Fibroblast of lung (primary cell): Measurements from ENCODE around the gene AOC3.

Experiments used
- EZH2 ChIP-seq: IDR thresholded peaks from 2 replicates; pipeline ENCODE4 v1.5.1; 2012; ENCODE audit warnings: low read length, control low read depth, mild to moderate bottlenecking; ENCODE audit errors: missing control alignments
- TF ChIP-seq, protein P1 (sequence below), 2 donors: IDR thresholded peaks in 1 of 2; conservative IDR thresholded peaks in 1 of 2; 1 replicate in 1 of 2; 2 replicates in 1 of 2; pipeline ENCODE4 v1.5.1; 2011 to 2012; ENCODE audit warnings: low read length in 2 of 2, control low read depth in 1 of 2, inconsistent platforms in 1 of 2, low read depth in 1 of 2, mild to moderate bottlenecking in 1 of 2

DNA sequence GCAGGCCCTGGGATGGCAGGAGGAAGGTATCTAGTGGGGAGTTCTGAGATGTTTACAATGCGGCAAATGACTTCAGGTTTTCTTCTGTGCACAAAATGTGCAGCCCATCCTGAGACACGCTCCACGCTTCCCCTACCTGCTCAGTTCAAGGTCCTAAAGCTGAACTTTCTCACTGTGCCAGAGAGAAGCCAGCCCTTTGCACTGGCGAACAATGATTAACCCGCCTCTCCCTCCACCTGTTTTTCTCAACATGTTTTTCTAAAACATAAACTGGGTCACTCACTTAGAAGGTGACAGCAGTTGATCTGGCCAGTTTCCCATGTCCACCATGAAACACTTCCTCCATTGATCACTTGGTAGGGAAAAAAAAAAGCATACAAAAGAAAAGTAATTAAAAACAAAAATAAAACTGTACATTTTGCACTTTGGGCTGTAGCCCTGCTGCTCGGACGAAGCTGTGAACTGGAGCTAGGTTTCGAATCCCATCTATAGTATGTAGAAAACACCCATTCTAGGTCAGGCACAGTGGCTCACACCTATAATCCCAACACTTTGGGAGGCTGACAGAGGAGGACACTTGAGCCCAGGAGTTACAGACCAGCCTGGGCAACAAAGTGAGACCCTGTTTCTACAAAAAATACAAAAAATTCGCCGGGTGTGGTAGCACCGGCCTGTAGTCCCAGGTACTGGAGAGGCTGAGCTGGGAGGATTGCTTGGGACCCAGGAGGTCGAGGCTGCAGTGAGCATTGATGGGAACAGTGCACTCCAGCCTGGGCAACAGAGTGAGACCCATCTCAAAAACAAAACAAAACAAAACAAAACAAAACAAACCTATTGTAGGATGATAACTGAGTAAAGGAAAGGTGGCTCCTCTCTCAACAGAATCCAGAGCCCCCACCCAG is 43.5 kb downstream of the AOC3 start:
- TF ChIP-seq, protein P1, sequence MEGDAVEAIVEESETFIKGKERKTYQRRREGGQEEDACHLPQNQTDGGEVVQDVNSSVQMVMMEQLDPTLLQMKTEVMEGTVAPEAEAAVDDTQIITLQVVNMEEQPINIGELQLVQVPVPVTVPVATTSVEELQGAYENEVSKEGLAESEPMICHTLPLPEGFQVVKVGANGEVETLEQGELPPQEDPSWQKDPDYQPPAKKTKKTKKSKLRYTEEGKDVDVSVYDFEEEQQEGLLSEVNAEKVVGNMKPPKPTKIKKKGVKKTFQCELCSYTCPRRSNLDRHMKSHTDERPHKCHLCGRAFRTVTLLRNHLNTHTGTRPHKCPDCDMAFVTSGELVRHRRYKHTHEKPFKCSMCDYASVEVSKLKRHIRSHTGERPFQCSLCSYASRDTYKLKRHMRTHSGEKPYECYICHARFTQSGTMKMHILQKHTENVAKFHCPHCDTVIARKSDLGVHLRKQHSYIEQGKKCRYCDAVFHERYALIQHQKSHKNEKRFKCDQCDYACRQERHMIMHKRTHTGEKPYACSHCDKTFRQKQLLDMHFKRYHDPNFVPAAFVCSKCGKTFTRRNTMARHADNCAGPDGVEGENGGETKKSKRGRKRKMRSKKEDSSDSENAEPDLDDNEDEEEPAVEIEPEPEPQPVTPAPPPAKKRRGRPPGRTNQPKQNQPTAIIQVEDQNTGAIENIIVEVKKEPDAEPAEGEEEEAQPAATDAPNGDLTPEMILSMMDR (conservative IDR thresholded peaks at IDR 0.05 in 1 of 2, IDR thresholded peaks at IDR 0.05 in 1 of 2; ENCODE audit: low read depth in 1 of 2, low read length in 2 of 2): no peak
- TF ChIP-seq EZH2: no peak
